Activated T-cell treated with anti-CD3 and anti-CD28 coated beads, Interleukin-2, amount 50 U/mL, for 4 hours (primary cell): Measurements from ENCODE around the gene OR8I2. TPM values are rescaled to one million over a fixed set of nuclear protein-coding genes. Genes with fewer than 3 reads are reported as not detected.
"Not testable (repeated sequence)": the region's sequence is repeated elsewhere in the genome, so short reads cannot be mapped to it uniquely, and the experiment has no call there.

ENCODE experiments used
- ATAC-seq, 2 donors: fragments of 200-7000 bp; cut with Tn5 transposase; one replicate each; pipeline ENCODE4 v1.10.0; 2021
- DNase-seq: peaks from one replicate; pipeline ENCODE4 v3.0.0-alpha.2; 2020
- H3K27me3 Mint-ChIP-seq: one replicate; pipeline ENCODE4 v1.8.0; 2021; ENCODE audit warnings: low read depth, mixed read lengths
- H3K36me3 Mint-ChIP-seq: one replicate; pipeline ENCODE4 v1.8.0; 2022; ENCODE audit warnings: mixed read lengths; ENCODE audit not compliant: insufficient read depth
- H3K4me1 Mint-ChIP-seq: one replicate; pipeline ENCODE4 v1.8.0; 2021; ENCODE audit warnings: low read depth, mixed read lengths
- H3K4me3 Mint-ChIP-seq: one replicate; pipeline ENCODE4 v1.8.0; 2021; ENCODE audit warnings: mild to moderate bottlenecking, moderate library complexity, mixed read lengths
- H3K9me3 Mint-ChIP-seq: one replicate; pipeline ENCODE4 v1.8.0; 2021; ENCODE audit warnings: mixed read lengths
- total RNA-seq, 3 donors: library from RNA; stranded (reverse); gene quantifications; one replicate each; pipeline ENCODE4 v1.2.1, GENCODE V29; 2021

Gene OR8I2
- not detected for total RNA-seq

DNA sequence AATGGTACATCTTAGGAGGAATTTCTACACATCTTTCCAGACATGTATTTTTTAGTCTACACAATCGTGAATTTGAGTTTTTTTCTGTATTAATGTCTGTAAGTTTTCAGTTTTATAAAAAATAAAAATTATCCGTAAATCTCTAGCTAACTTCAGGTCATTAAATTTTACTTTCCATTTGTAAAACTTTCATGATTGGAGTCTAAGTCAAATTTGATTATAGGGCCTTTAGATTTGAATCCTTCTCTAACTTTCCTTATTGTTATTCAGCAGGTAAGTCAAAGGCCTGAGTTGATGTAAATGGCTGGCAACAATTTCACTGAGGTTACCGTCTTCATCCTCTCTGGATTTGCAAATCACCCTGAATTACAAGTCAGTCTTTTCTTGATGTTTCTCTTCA is at the start of gene OR8I2:
Gene OR8I2 (plus strand): TSS at position 301 of the 400 bp plus-strand sequence. CDS start 0 bp downstream, at position 301.
- no peak for DNase-seq
- H3K27me3 Mint-ChIP-seq: no peaks in the 10 kb centered on the region
- peaks cover 13% of the 10 kb centered on the region for H3K9me3 Mint-ChIP-seq

GRCh38 chr11:56045538-56045937 is 47.6 kb upstream of the OR8I2 start:
- H3K9me3 Mint-ChIP-seq: peaks cover 13% of the 10 kb centered on the region
- H3K4me1 Mint-ChIP-seq: no peaks in the 10 kb centered on the region
- ATAC-seq (no peak), DNase-seq (no peak)
- H3K4me3 Mint-ChIP-seq: no peak overlapping the region
- no peaks in the 10 kb centered on the region for H3K27me3 Mint-ChIP-seq
- no peaks in the 10 kb centered on the region for H3K36me3 Mint-ChIP-seq

More for the DNA sequence above, at the start of gene OR8I2:
- no peak within 1 kb of the TSS for H3K4me3 Mint-ChIP-seq
- no peaks in the 10 kb centered on the region for H3K36me3 Mint-ChIP-seq
- H3K4me1 Mint-ChIP-seq: no peaks in the 10 kb centered on the region
- ATAC-seq: no peak

- Mint-ChIP-seq H3K4me1 (no peaks in the 10 kb centered on the region), H3K4me3 (no peak overlapping the region), H3K36me3 (no peaks in the 10 kb centered on the region), H3K9me3 (peaks cover 21% of the 10 kb centered on the region), H3K27me3 (no peaks in the 10 kb centered on the region)
- ATAC-seq: no peak
- DNase-seq: no peak
These were observed 44.6 kb upstream of the OR8I2 start for GRCh38 chr11:56048480-56048879.

GRCh38 chr11:56049487-56049886 is 43.6 kb upstream of the OR8I2 start:
- H3K4me3 Mint-ChIP-seq: no peak overlapping the region
- H3K4me1 Mint-ChIP-seq: no peaks in the 10 kb centered on the region
- H3K27me3 Mint-ChIP-seq: no peaks in the 10 kb centered on the region
- DNase-seq (no peak), ATAC-seq (no peak)
- H3K36me3 Mint-ChIP-seq: no peaks in the 10 kb centered on the region
- H3K9me3 Mint-ChIP-seq: peaks cover 26% of the 10 kb centered on the region

DNA sequence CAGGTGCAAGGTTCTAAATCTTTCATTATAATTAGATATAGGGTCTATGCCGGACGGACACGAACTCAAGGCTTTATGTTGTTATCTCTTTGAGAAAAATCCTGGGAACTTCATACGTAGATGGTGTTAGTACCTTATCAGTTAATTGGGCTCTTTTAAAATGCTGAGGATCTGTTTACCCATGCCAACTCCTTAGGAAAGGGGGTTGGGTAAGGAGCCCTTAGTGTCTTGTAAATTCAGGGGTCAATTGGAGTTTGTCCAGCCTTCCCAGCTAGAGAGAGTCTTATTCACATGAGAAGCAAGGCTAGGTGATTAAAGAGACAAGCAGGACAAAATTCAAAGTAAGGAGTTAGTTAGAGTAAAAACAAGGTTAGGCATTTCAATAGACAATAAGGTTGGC is 36.7 kb upstream of the OR8I2 start:
- not testable (repeated sequence) for ATAC-seq, H3K27me3 Mint-ChIP-seq, H3K36me3 Mint-ChIP-seq, H3K4me1 Mint-ChIP-seq, DNase-seq, H3K4me3 Mint-ChIP-seq
- H3K9me3 Mint-ChIP-seq: peaks cover 47% of the 10 kb centered on the region

- DNase-seq, ATAC-seq, H3K27me3 Mint-ChIP-seq, H3K36me3 Mint-ChIP-seq, H3K4me3 Mint-ChIP-seq, H3K4me1 Mint-ChIP-seq: not testable (repeated sequence)
- peaks cover 35% of the 10 kb centered on the region for H3K9me3 Mint-ChIP-seq
These were observed 35.4 kb upstream of the OR8I2 start for GRCh38 chr11:56057661-56058237.

DNA sequence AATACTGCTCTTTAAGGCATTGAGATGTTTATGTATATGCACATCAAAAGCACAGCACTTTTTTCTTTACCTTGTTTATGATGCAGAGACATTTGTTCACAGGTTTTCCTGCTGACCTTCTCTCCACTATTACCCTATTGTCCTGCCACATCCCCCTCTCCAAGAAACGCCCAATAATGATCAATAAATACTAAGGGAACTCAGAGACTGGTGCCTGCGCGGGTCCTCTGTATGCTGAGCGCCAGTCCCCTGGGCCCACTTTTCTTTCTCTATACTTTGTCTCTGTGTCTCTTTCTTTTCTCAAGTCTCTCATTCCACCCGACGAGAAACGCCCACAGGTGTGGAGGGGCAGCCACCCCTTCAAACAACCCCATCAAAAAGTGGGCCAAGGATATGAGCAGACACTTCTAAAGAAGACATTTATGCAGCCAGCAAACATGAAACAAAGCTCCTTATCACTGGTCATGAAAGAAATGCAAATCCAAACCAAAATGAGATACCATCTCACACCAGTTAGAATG is 34.8 kb upstream of the OR8I2 start:
- not testable (repeated sequence) for H3K27me3 Mint-ChIP-seq, DNase-seq, H3K4me3 Mint-ChIP-seq, H3K4me1 Mint-ChIP-seq, H3K36me3 Mint-ChIP-seq, ATAC-seq
- peaks cover 34% of the 10 kb centered on the region for H3K9me3 Mint-ChIP-seq

DNA sequence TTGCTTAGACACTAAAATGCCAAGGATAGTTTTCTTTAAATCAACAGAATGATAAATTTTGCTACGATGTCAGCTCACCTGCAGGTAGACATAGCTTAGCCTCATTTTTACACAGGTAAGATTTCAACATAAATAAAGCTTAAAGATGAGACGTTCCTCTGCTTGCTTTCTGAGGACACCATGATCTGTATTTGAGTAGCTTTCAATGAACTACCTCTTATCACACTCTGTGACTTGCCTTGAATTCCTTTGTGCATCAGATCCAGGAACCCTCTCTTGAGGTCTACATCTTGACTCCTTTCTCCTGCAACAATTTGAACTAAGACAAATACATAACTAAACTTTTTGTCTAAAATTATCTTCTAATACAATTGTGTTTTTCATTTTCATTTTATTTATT is 26.1 kb upstream of the OR8I2 start:
- H3K36me3 Mint-ChIP-seq: no peaks in the 10 kb centered on the region
- H3K4me3 Mint-ChIP-seq: no peak overlapping the region
- no peaks in the 10 kb centered on the region for H3K27me3 Mint-ChIP-seq
- DNase-seq (no peak), ATAC-seq (no peak)
- H3K9me3 Mint-ChIP-seq: peaks cover 22% of the 10 kb centered on the region
- H3K4me1 Mint-ChIP-seq: no peaks in the 10 kb centered on the region

DNA sequence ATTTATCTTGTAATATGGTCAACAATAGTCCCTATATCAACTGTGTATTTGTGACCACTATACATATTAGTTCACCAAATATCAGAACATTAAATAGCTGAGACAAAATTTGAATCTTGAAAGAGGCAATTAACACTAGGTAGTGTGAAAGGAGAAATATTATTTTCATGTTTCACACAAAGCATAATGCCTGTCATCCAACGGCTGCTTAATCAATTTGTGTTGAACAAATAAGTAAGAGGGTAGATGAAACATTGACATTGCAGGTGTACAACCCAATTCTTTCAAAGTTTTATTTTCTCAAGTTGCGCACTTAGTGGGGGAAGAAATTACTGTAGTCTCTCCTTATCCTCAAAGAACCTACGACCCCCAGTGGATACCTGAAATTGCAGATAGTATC is 3.4 kb upstream of the OR8I2 start:
- Mint-ChIP-seq H3K4me1 (no peaks in the 10 kb centered on the region), H3K4me3 (no peak overlapping the region)
- no peak for ATAC-seq

GRCh38 chr11:56103210-56103737 is 10.2 kb downstream of the OR8I2 start, which contains the start of gene OR8H2:
Gene OR8H2, plus strand, starts transcription at chr11:56103687. Its CDS starts 1,356 bp downstream, at chr11:56105043.
- no peaks in the 10 kb centered on the region for H3K36me3 Mint-ChIP-seq
- H3K27me3 Mint-ChIP-seq: no peaks in the 10 kb centered on the region
- no peak for ATAC-seq
- no peak within 1 kb of the TSS for H3K4me3 Mint-ChIP-seq
- peaks cover 17% of the 10 kb centered on the region for H3K9me3 Mint-ChIP-seq
- no peak for DNase-seq
- H3K4me1 Mint-ChIP-seq: no peaks in the 10 kb centered on the region

More for the DNA sequence above, 3.4 kb upstream of the OR8I2 start:
- DNase-seq: no peak
- H3K27me3 Mint-ChIP-seq: no peaks in the 10 kb centered on the region
- no peaks in the 10 kb centered on the region for H3K36me3 Mint-ChIP-seq
- peaks cover 6% of the 10 kb centered on the region for H3K9me3 Mint-ChIP-seq

- no peak within 1 kb of the TSS for H3K4me3 Mint-ChIP-seq
- H3K9me3 Mint-ChIP-seq: peaks cover 17% of the 10 kb centered on the region
- no peaks in the 10 kb centered on the region for H3K36me3 Mint-ChIP-seq
- H3K27me3 Mint-ChIP-seq: no peaks in the 10 kb centered on the region
- no peaks in the 10 kb centered on the region for H3K4me1 Mint-ChIP-seq
- no peak for DNase-seq
- no peak for ATAC-seq
These were observed 29.0 kb downstream of the OR8I2 start, which contains the start of gene OR8H3 for GRCh38 chr11:56122073-56122472. Gene OR8H3, plus strand, starts transcription at chr11:56122373. Its CDS starts 0 bp downstream, at chr11:56122373.

- Mint-ChIP-seq H3K4me1 (no peaks in the 10 kb centered on the region), H3K36me3 (no peaks in the 10 kb centered on the region), H3K4me3 (no peak within 1 kb of the TSS), H3K9me3 (peaks cover 15% of the 10 kb centered on the region), H3K27me3 (no peaks in the 10 kb centered on the region)
- DNase-seq (no peak), ATAC-seq (no peak)
These were observed 47.1 kb downstream of the OR8I2 start, which contains the start of gene OR8J3 for GRCh38 chr11:56140151-56140661. Gene OR8J3, minus strand, starts transcription at chr11:56140201. Its CDS starts 2,483 bp downstream, at chr11:56137718.

GRCh38 chr11:56143681-56144080 is 50.6 kb downstream of the OR8I2 start:
- ATAC-seq, H3K4me1 Mint-ChIP-seq, H3K36me3 Mint-ChIP-seq, H3K4me3 Mint-ChIP-seq, DNase-seq, H3K27me3 Mint-ChIP-seq: not testable (repeated sequence)
- peaks cover 12% of the 10 kb centered on the region for H3K9me3 Mint-ChIP-seq
